Measurements from ENCODE around the gene HSD11B2. TPM values are rescaled to one million over a fixed set of nuclear protein-coding genes. Genes with fewer than 3 reads are reported as not detected.

The HSD11B2 gene
- total and polyA plus RNA-seq, 2 of the 8 experiments (the other 6 are each of a cell fraction or from before 2014, with no cell fraction given), result 28.7 to 32.9 TPM

DNA sequence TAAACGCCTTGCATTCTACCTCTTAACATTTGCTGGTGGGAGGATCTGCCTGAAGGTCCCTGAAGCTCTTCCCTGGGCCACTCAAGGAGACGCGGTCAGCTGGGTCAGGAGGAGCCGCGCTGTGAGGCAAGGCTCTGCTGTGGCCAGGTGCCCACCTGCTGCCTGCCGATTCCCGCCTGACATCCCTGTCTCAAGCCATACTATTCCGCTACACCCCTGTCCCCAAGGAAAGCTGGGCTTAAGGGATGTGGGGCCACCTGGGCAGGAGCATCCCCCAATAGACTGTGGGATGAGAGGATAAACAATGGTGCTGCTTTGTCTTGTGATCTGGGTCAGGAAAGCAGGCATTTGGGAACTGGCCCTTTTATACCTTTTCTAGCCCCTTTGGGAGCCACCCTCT is 42.7 kb upstream of the HSD11B2 start (continued):
- TF ChIP-seq, protein P1, sequence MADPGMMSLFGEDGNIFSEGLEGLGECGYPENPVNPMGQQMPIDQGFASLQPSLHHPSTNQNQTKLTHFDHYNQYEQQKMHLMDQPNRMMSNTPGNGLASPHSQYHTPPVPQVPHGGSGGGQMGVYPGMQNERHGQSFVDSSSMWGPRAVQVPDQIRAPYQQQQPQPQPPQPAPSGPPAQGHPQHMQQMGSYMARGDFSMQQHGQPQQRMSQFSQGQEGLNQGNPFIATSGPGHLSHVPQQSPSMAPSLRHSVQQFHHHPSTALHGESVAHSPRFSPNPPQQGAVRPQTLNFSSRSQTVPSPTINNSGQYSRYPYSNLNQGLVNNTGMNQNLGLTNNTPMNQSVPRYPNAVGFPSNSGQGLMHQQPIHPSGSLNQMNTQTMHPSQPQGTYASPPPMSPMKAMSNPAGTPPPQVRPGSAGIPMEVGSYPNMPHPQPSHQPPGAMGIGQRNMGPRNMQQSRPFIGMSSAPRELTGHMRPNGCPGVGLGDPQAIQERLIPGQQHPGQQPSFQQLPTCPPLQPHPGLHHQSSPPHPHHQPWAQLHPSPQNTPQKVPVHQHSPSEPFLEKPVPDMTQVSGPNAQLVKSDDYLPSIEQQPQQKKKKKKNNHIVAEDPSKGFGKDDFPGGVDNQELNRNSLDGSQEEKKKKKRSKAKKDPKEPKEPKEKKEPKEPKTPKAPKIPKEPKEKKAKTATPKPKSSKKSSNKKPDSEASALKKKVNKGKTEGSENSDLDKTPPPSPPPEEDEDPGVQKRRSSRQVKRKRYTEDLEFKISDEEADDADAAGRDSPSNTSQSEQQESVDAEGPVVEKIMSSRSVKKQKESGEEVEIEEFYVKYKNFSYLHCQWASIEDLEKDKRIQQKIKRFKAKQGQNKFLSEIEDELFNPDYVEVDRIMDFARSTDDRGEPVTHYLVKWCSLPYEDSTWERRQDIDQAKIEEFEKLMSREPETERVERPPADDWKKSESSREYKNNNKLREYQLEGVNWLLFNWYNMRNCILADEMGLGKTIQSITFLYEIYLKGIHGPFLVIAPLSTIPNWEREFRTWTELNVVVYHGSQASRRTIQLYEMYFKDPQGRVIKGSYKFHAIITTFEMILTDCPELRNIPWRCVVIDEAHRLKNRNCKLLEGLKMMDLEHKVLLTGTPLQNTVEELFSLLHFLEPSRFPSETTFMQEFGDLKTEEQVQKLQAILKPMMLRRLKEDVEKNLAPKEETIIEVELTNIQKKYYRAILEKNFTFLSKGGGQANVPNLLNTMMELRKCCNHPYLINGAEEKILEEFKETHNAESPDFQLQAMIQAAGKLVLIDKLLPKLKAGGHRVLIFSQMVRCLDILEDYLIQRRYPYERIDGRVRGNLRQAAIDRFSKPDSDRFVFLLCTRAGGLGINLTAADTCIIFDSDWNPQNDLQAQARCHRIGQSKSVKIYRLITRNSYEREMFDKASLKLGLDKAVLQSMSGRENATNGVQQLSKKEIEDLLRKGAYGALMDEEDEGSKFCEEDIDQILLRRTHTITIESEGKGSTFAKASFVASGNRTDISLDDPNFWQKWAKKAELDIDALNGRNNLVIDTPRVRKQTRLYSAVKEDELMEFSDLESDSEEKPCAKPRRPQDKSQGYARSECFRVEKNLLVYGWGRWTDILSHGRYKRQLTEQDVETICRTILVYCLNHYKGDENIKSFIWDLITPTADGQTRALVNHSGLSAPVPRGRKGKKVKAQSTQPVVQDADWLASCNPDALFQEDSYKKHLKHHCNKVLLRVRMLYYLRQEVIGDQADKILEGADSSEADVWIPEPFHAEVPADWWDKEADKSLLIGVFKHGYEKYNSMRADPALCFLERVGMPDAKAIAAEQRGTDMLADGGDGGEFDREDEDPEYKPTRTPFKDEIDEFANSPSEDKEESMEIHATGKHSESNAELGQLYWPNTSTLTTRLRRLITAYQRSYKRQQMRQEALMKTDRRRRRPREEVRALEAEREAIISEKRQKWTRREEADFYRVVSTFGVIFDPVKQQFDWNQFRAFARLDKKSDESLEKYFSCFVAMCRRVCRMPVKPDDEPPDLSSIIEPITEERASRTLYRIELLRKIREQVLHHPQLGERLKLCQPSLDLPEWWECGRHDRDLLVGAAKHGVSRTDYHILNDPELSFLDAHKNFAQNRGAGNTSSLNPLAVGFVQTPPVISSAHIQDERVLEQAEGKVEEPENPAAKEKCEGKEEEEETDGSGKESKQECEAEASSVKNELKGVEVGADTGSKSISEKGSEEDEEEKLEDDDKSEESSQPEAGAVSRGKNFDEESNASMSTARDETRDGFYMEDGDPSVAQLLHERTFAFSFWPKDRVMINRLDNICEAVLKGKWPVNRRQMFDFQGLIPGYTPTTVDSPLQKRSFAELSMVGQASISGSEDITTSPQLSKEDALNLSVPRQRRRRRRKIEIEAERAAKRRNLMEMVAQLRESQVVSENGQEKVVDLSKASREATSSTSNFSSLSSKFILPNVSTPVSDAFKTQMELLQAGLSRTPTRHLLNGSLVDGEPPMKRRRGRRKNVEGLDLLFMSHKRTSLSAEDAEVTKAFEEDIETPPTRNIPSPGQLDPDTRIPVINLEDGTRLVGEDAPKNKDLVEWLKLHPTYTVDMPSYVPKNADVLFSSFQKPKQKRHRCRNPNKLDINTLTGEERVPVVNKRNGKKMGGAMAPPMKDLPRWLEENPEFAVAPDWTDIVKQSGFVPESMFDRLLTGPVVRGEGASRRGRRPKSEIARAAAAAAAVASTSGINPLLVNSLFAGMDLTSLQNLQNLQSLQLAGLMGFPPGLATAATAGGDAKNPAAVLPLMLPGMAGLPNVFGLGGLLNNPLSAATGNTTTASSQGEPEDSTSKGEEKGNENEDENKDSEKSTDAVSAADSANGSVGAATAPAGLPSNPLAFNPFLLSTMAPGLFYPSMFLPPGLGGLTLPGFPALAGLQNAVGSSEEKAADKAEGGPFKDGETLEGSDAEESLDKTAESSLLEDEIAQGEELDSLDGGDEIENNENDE (IDR thresholded peaks at IDR 0.05; ENCODE audit: insufficient replicate concordance, low read length), result no peak
- no peak for TF ChIP-seq RFX5 (IDR thresholded peaks at IDR 0.05; ENCODE audit: borderline replicate concordance, low read depth, low read length)
- no peak for TF ChIP-seq PHF8 (conservative IDR thresholded peaks at IDR 0.05; ENCODE audit: low read depth, low read length)
- no peak for TF ChIP-seq TBP (IDR thresholded peaks at IDR 0.05; ENCODE audit: low read depth, low read length)
- TF ChIP-seq TEAD4 (IDR thresholded peaks at IDR 0.05; ENCODE audit: low read depth, low read length), result no peak
- no peak for TF ChIP-seq EP300 (IDR thresholded peaks at IDR 0.05; ENCODE audit: borderline replicate concordance in 1 of 2, low read depth in 2 of 2, low read length in 2 of 2)
- TF ChIP-seq GTF2F1 (IDR thresholded peaks at IDR 0.05; ENCODE audit: borderline replicate concordance, low read depth, low read length), result no peak
- no peak for TF ChIP-seq SIN3A (conservative IDR thresholded peaks at IDR 0.05 in 1 of 2, IDR thresholded peaks at IDR 0.05 in 1 of 2; ENCODE audit: low read depth in 1 of 2, low read length in 2 of 2)
- TF ChIP-seq RBBP5 (IDR thresholded peaks at IDR 0.05; ENCODE audit: borderline replicate concordance, low read depth, low read length), result no peak
- TF ChIP-seq ASH2L (IDR thresholded peaks at IDR 0.05; ENCODE audit: low read length), result no peak
- no peak for TF ChIP-seq CBX8 (IDR thresholded peaks at IDR 0.05; ENCODE audit: borderline replicate concordance, low read depth, low read length)
